A549 (cell line): Measurements from ENCODE around the gene ZFPL1. TPM values are rescaled to one million over a fixed set of nuclear protein-coding genes. Genes with fewer than 3 reads are reported as not detected.

ENCODE experiments used
- ATAC-seq, 2 experiments: fragments of 200-7000 bp in 1 of 2; fragments of >200 bp in 1 of 2; cut with Nextera tagmentation in 1 of 2; cut with Tn5 transposase in 1 of 2; 3 replicates each; pipeline versions ENCODE4 v1.8.0 to v1.9.1; 2018 to 2020; ENCODE audit warnings: mild to moderate bottlenecking in 1 of 2, moderate library complexity in 1 of 2
- CTCF ChIA-PET: fragments of 300-600 bp; sonication (Branson Sonifier 250); formaldehyde crosslinking; extraction: SDS; loops from one replicate; lab custom pipeline; 2021; ENCODE audit warnings: antibody characterized with exemption, inconsistent platforms; lab: Yijun Ruan, JAX
- POLR2A ChIA-PET: fragments of 350-600 bp; formaldehyde crosslinking; extraction: SDS; loops from one replicate; lab custom pipeline; 2021; ENCODE audit warnings: antibody characterized with exemption, inconsistent platforms; lab: Yijun Ruan, JAX
- DNase-seq, 2 experiments: peaks; one replicate each; pipeline versions ENCODE4 v3.0.0 to v3.0.0-alpha.2; 2011 to 2016; ENCODE audit warnings: low read depth in 1 of 2, low spot score in 1 of 2
- FAIRE-seq: peaks from 2 replicates; lab custom pipeline; 2011; peaks lifted over from hg19 to GRCh38; lab: Jason Lieb, UNC
- H3K27ac ChIP-seq, 2 experiments: fragments of >200 bp; sonication (Bioruptor Twin); formaldehyde crosslinking; 3 replicates each; pipeline ENCODE4 v1.5.1; 2016 to 2017
- H3K4me1 ChIP-seq: fragments of >200 bp; sonication (Bioruptor Twin); formaldehyde crosslinking; 3 replicates; pipeline ENCODE4 v1.6.1; 2016
- H3K4me2 ChIP-seq: fragments of >200 bp; sonication (Bioruptor Twin); formaldehyde crosslinking; 3 replicates; pipeline ENCODE4 v1.6.1; 2016
- H3K4me3 ChIP-seq: fragments of >200 bp; sonication (Bioruptor Twin); formaldehyde crosslinking; 3 replicates; pipeline ENCODE4 v1.5.1; 2016
- H3K9me3 ChIP-seq: fragments of >200 bp; sonication (Bioruptor Twin); formaldehyde crosslinking; 3 replicates; pipeline ENCODE4 v1.6.1; 2016
- CBX8 ChIP-seq: fragments of 200-600 bp; sonication (generic); IDR thresholded peaks from 2 replicates; pipeline ENCODE4 v1.6.1; 2016
- CEBPB ChIP-seq, 2 experiments: fragments of >200 bp in 1 of 2; sonication (Bioruptor Twin) in 1 of 2; formaldehyde crosslinking in 1 of 2; IDR thresholded peaks; 2 replicates each; pipeline ENCODE4 v1.6.1; 2012 to 2016
- CHD4 ChIP-seq: fragments of 200-600 bp; sonication (generic); IDR thresholded peaks from 2 replicates; pipeline ENCODE4 v1.6.1; 2016; ENCODE audit warnings: antibody characterized with exemption, mild to moderate bottlenecking, borderline replicate concordance
- EHF ChIP-seq: fragments of 250-450 bp; sonication (Bioruptor Pico); IDR thresholded peaks from 2 replicates; pipeline ENCODE4 v1.5.0; 2020; ENCODE audit warnings: mild to moderate bottlenecking
- ELK1 ChIP-seq: fragments of 150-350 bp; IDR thresholded peaks from 2 replicates; pipeline ENCODE4 v1.6.1; 2014; ENCODE audit warnings: low read depth, mild to moderate bottlenecking, low read length
- EP300 ChIP-seq, 2 experiments: fragments of >200 bp; sonication (Bioruptor Twin); formaldehyde crosslinking; IDR thresholded peaks; 2 replicates in 1 of 2; 3 replicates in 1 of 2; pipeline ENCODE4 v1.6.1; 2016 to 2017
- FOXS1 ChIP-seq: fragments of 250-450 bp; sonication (Bioruptor Pico); IDR thresholded peaks from 2 replicates; pipeline ENCODE4 v1.5.0; 2020; ENCODE audit warnings: mild to moderate bottlenecking, moderate library complexity
- GATA3 ChIP-seq: IDR thresholded peaks from 2 replicates; pipeline ENCODE4 v1.6.1; 2012; ENCODE audit warnings: borderline replicate concordance
- HES2 ChIP-seq: fragments of >200 bp; sonication (Bioruptor Twin); formaldehyde crosslinking; IDR thresholded peaks from 2 replicates; pipeline ENCODE4 v1.6.1; 2016
- HOXB5 ChIP-seq: fragments of 250-450 bp; sonication (Bioruptor Pico); IDR thresholded peaks from 2 replicates; pipeline ENCODE4 v1.5.0; 2020; ENCODE audit warnings: mild to moderate bottlenecking, moderate library complexity
- KDM5A ChIP-seq: fragments of 200-600 bp; sonication (generic); IDR thresholded peaks from 2 replicates; pipeline ENCODE4 v1.6.1; 2016; ENCODE audit warnings: antibody characterized with exemption, mild to moderate bottlenecking
- MAFK ChIP-seq: fragments of 450-650 bp; IDR thresholded peaks from 2 replicates; pipeline ENCODE4 v1.6.1; 2014; ENCODE audit not compliant: partially characterized antibody
- MAZ ChIP-seq: fragments of 150-350 bp; IDR thresholded peaks from 2 replicates; pipeline ENCODE4 v1.6.1; 2014; ENCODE audit warnings: antibody characterized with exemption, low read depth, low read length, borderline replicate concordance
- MYC ChIP-seq: IDR thresholded peaks from 2 replicates; pipeline ENCODE4 v1.6.1; 2012; ENCODE audit warnings: mild to moderate bottlenecking, inconsistent platforms, low read length, improper control_type of control experiment, borderline replicate concordance
- NPAS2 ChIP-seq: fragments of 250-450 bp; sonication (Bioruptor Pico); IDR thresholded peaks from 2 replicates; pipeline ENCODE4 v1.8.0; 2022; ENCODE audit warnings: mild to moderate bottlenecking, moderate library complexity, borderline replicate concordance
- NR3C1 ChIP-seq: fragments of >200 bp; sonication (Bioruptor Twin); formaldehyde crosslinking; IDR thresholded peaks from 3 replicates; pipeline ENCODE4 v1.6.1; 2017
- POLR2A ChIP-seq: IDR thresholded peaks from 2 replicates; pipeline ENCODE4 v1.6.1; 2012; ENCODE audit warnings: mild to moderate bottlenecking, low read length
- POLR2AphosphoS2 ChIP-seq: conservative IDR thresholded peaks from 2 replicates; pipeline ENCODE4 v1.6.1; 2012; ENCODE audit warnings: low read length, improper control_type of control experiment, inconsistent platforms
- RFX5 ChIP-seq: fragments of 450-650 bp; IDR thresholded peaks from 2 replicates; pipeline ENCODE4 v1.7.1; 2014; ENCODE audit warnings: antibody characterized with exemption, mild to moderate bottlenecking, moderate library complexity
- TP53 ChIP-seq: fragments of 250-450 bp; sonication (Bioruptor Pico); IDR thresholded peaks from 2 replicates; pipeline ENCODE4 v1.5.0; 2021; ENCODE audit warnings: mild to moderate bottlenecking, moderate library complexity
- ZSCAN20 ChIP-seq: fragments of 250-450 bp; sonication (Bioruptor Pico); IDR thresholded peaks from 2 replicates; pipeline ENCODE4 v1.8.0; 2022; ENCODE audit warnings: mild to moderate bottlenecking, moderate library complexity
- WGBS: methylation state at CpG from one replicate; pipeline ENCODE4 v1.1.6; 2017; ENCODE audit errors: missing lambda C conversion rate; 5-methylcytosine and 5-hydroxymethylcytosine counted together
- polyA plus RNA-seq, 4 experiments: library from polyadenylated mRNA; depleted of rRNA in 3 of 4; stranded (reverse); fragments of >200 nt; fragmentation: RNase III in 1 of 4; extraction: RNeasy Plus Mini Kit Qiagen cat#74134 plus additional on column Dnase treatment in 1 of 4; gene quantifications; 2 replicates in 3 of 4; 3 replicates in 1 of 4; pipeline ENCODE4 v1.2.3, GENCODE V29; 2011 to 2017
- TF ChIP-seq, protein P1 (sequence below): IDR thresholded peaks from 2 replicates; pipeline ENCODE4 v1.6.1; 2012; ENCODE audit warnings: low read depth, borderline replicate concordance
- TF ChIP-seq, protein P2 (sequence below): fragments of >200 bp; sonication (Bioruptor Twin); formaldehyde crosslinking; IDR thresholded peaks from 3 replicates; pipeline ENCODE4 v1.5.1; 2016
- TF ChIP-seq, protein P3 (sequence below): fragments of 200-600 bp; sonication (generic); IDR thresholded peaks from 2 replicates; pipeline ENCODE4 v1.6.1; 2016; ENCODE audit warnings: antibody characterized with exemption, mild to moderate bottlenecking, moderate library complexity
- TF ChIP-seq, protein P4 (sequence below): IDR thresholded peaks from 2 replicates; pipeline ENCODE4 v1.6.1; 2012

The ZFPL1 gene
- polyA plus RNA-seq, 2 of the 4 experiments (the other 2 are of a cell fraction), result 30.1 to 31.7 TPM

GRCh38 chr11:65064847-65065240 is 19.2 kb upstream of the ZFPL1 start:
- TF ChIP-seq CEBPB (IDR thresholded peaks at IDR 0.05), result no peak
- no peak for TF ChIP-seq ELK1
- TF ChIP-seq GATA3, result no peak
- no peak for TF ChIP-seq CBX8
- TF ChIP-seq, protein P1, sequence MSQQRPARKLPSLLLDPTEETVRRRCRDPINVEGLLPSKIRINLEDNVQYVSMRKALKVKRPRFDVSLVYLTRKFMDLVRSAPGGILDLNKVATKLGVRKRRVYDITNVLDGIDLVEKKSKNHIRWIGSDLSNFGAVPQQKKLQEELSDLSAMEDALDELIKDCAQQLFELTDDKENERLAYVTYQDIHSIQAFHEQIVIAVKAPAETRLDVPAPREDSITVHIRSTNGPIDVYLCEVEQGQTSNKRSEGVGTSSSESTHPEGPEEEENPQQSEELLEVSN, result no peak
- TF ChIP-seq EP300 (IDR thresholded peaks at IDR 0.05), result no peak
- no peak for TF ChIP-seq EHF (CRISPR knock-in tag)
- TF ChIP-seq ZSCAN20, result no peak
- TF ChIP-seq RFX5, result no peak
- TF ChIP-seq HES2, result no peak
- no peak for TF ChIP-seq MAFK
- TF ChIP-seq, protein P2, sequence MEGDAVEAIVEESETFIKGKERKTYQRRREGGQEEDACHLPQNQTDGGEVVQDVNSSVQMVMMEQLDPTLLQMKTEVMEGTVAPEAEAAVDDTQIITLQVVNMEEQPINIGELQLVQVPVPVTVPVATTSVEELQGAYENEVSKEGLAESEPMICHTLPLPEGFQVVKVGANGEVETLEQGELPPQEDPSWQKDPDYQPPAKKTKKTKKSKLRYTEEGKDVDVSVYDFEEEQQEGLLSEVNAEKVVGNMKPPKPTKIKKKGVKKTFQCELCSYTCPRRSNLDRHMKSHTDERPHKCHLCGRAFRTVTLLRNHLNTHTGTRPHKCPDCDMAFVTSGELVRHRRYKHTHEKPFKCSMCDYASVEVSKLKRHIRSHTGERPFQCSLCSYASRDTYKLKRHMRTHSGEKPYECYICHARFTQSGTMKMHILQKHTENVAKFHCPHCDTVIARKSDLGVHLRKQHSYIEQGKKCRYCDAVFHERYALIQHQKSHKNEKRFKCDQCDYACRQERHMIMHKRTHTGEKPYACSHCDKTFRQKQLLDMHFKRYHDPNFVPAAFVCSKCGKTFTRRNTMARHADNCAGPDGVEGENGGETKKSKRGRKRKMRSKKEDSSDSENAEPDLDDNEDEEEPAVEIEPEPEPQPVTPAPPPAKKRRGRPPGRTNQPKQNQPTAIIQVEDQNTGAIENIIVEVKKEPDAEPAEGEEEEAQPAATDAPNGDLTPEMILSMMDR, result no peak
- TF ChIP-seq FOXS1 (CRISPR knock-in tag), result no peak
- no peak for TF ChIP-seq MAZ
- ChIA-PET CTCF (interaction anchor here (0.6 to 3.7 kb wide), 3 partner anchors 24 to 51 kb away, joined by 3 to 16 read pairs (median 3); partner anchors contain the start of genes ARL2 and SAC3D1), POLR2A (no interaction called here)
- Histone ChIP-seq H3K4me2 (no peak overlapping the region), H3K9me3 (no peaks in the 10 kb centered on the region), H3K27ac (no peak overlapping the region), H3K4me1 (no peaks in the 10 kb centered on the region), H3K4me3 (no peak overlapping the region)
- FAIRE-seq, result no peak
- no peak for DNase-seq
- ATAC-seq, result no peak
- WGBS, result 83% methylated on average over 4 of the region's 4 CpGs

DNA sequence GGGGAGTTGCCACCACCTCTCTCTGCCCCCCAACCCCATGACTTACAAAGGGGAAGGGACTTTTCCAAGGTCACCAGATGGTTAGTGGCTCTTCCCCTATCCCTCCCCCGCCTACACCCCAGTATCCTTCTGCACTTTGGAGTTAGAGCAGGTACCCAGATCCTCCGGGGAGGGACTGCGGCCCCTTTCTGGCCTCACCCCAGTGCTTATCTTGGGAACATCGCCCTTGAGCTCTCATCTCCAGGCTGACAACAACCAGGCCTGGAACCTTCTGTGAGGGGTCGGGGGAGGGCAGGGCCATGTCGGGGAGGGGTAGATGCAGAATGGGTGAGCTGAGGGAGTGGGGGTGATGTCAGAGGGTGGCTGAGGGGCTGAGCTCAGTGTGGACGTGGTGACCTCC is 18.2 kb upstream of the ZFPL1 start:
- Histone ChIP-seq H3K9me3 (no peaks in the 10 kb centered on the region), H3K4me3 (no peak overlapping the region), H3K4me2 (no peak overlapping the region), H3K27ac (no peak overlapping the region), H3K4me1 (no peaks in the 10 kb centered on the region)
- DNase-seq, result no peak
- FAIRE-seq, result no peak
- 77% methylated on average over 3 of the region's 7 CpGs for WGBS
- CTCF ChIA-PET, result interaction anchor here (0.9 to 1.6 kb wide), 3 partner anchors 14 to 218 kb away, joined by 3 to 4 read pairs (median 3); no protein-coding TSS in a partner anchor
- no peak for TF ChIP-seq KDM5A
- TF ChIP-seq RFX5, result no peak
- TF ChIP-seq MAZ, result no peak
- TF ChIP-seq ELK1, result no peak
- TF ChIP-seq, protein P3, sequence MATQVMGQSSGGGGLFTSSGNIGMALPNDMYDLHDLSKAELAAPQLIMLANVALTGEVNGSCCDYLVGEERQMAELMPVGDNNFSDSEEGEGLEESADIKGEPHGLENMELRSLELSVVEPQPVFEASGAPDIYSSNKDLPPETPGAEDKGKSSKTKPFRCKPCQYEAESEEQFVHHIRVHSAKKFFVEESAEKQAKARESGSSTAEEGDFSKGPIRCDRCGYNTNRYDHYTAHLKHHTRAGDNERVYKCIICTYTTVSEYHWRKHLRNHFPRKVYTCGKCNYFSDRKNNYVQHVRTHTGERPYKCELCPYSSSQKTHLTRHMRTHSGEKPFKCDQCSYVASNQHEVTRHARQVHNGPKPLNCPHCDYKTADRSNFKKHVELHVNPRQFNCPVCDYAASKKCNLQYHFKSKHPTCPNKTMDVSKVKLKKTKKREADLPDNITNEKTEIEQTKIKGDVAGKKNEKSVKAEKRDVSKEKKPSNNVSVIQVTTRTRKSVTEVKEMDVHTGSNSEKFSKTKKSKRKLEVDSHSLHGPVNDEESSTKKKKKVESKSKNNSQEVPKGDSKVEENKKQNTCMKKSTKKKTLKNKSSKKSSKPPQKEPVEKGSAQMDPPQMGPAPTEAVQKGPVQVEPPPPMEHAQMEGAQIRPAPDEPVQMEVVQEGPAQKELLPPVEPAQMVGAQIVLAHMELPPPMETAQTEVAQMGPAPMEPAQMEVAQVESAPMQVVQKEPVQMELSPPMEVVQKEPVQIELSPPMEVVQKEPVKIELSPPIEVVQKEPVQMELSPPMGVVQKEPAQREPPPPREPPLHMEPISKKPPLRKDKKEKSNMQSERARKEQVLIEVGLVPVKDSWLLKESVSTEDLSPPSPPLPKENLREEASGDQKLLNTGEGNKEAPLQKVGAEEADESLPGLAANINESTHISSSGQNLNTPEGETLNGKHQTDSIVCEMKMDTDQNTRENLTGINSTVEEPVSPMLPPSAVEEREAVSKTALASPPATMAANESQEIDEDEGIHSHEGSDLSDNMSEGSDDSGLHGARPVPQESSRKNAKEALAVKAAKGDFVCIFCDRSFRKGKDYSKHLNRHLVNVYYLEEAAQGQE, result no peak
- no peak for TF ChIP-seq POLR2AphosphoS2
- TF ChIP-seq HOXB5 (CRISPR knock-in tag), result no peak
- no peak for TF ChIP-seq EP300 (IDR thresholded peaks at IDR 0.05)
- TF ChIP-seq, protein P4, sequence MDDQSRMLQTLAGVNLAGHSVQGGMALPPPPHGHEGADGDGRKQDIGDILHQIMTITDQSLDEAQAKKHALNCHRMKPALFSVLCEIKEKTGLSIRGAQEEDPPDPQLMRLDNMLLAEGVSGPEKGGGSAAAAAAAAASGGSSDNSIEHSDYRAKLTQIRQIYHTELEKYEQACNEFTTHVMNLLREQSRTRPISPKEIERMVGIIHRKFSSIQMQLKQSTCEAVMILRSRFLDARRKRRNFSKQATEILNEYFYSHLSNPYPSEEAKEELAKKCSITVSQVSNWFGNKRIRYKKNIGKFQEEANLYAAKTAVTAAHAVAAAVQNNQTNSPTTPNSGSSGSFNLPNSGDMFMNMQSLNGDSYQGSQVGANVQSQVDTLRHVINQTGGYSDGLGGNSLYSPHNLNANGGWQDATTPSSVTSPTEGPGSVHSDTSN, result no peak
- no peak for TF ChIP-seq CHD4
- no peak for TF ChIP-seq MYC
- TF ChIP-seq, protein P1, result no peak
- no peak for TF ChIP-seq NPAS2 (CRISPR knock-in tag)
- TF ChIP-seq TP53 (CRISPR knock-in tag), result no peak
- TF ChIP-seq NR3C1, result no peak
- TF ChIP-seq POLR2A, result no peak
- TF ChIP-seq GATA3, result no peak
- TF ChIP-seq ZSCAN20, result no peak
- ATAC-seq, result no peak
- POLR2A ChIA-PET, result interaction anchor here (0.5 kb wide), 1 partner anchor 116 kb away, joined by 4 read pairs; no protein-coding TSS in a partner anchor
